Measurements from ENCODE around the gene CFAP46.

The CFAP46 gene

GRCh38 chr10:132987671-132988571 is 45.6 kb upstream of the CFAP46 start:
- DNase-seq (ENCODE audit: low read depth): peak; percentile 74
- no peak for TF ChIP-seq CTCF (IDR thresholded peaks at IDR 0.05; ENCODE audit: control insufficient read depth, insufficient read depth, low read depth, low read length, missing control alignments)
- H3K4me3 ChIP-seq (ENCODE audit: control insufficient read depth, low read depth, low read length): peak overlapping the region; percentile 24

- TF ChIP-seq CTCF (IDR thresholded peaks at IDR 0.05; ENCODE audit: control insufficient read depth, insufficient read depth, low read depth, low read length, missing control alignments): no peak
- H3K4me3 ChIP-seq (ENCODE audit: control insufficient read depth, low read depth, low read length): no peak overlapping the region
- no peak for DNase-seq (ENCODE audit: low read depth)
Measured at GRCh38 chr10:132986978-132987377, 44.6 kb upstream of the CFAP46 start.

- TF ChIP-seq CTCF (IDR thresholded peaks at IDR 0.05; ENCODE audit: control insufficient read depth, insufficient read depth, low read depth, low read length, missing control alignments): no peak
Measured at GRCh38 chr10:132986576-132986975, 44.2 kb upstream of the CFAP46 start.

GRCh38 chr10:132986076-132986475 is 43.7 kb upstream of the CFAP46 start:
- no peak for DNase-seq (ENCODE audit: low read depth)
- H3K4me3 ChIP-seq (ENCODE audit: control insufficient read depth, low read depth, low read length): no peak overlapping the region
- TF ChIP-seq CTCF (IDR thresholded peaks at IDR 0.05; ENCODE audit: control insufficient read depth, insufficient read depth, low read depth, low read length, missing control alignments): no peak

More at GRCh38 chr10:132986576-132986975, 44.2 kb upstream of the CFAP46 start:
- DNase-seq (ENCODE audit: low read depth): no peak
- H3K4me3 ChIP-seq (ENCODE audit: control insufficient read depth, low read depth, low read length): no peak overlapping the region

- DNase-seq (ENCODE audit: low read depth): no peak
- no peak overlapping the region for H3K4me3 ChIP-seq (ENCODE audit: control insufficient read depth, low read depth, low read length)
- no peak for TF ChIP-seq CTCF (IDR thresholded peaks at IDR 0.05; ENCODE audit: control insufficient read depth, insufficient read depth, low read depth, low read length, missing control alignments)
Measured at GRCh38 chr10:132985546-132985900, 43.2 kb upstream of the CFAP46 start.

- no peak for TF ChIP-seq CTCF (IDR thresholded peaks at IDR 0.05; ENCODE audit: control insufficient read depth, insufficient read depth, low read depth, low read length, missing control alignments)
- DNase-seq (ENCODE audit: low read depth): no peak
- H3K4me3 ChIP-seq (ENCODE audit: control insufficient read depth, low read depth, low read length): no peak overlapping the region
Measured at GRCh38 chr10:132984801-132985545, 42.6 kb upstream of the CFAP46 start.
